NCI-H2171 treated with DMSO at 0.1 percent for 48 hours (cell line): ENCODE measurements around the gene OR10H2.
"Not testable (repeated sequence)": the region's sequence is repeated elsewhere in the genome, so short reads cannot be mapped to it uniquely, and the experiment has no call there.

Experiments used
- DNase-seq: peaks from one replicate; lab custom pipeline; 2025; lab: John Stamatoyannopoulos, UW

Gene OR10H2

GRCh38 chr19:15727724-15728123, at the start of gene OR10H2:
OR10H2 (plus strand) TSS chr19:15728024; CDS start chr19:15728044, 20 bp downstream.
- DNase-seq: no peak

- DNase-seq: no peak
Observed at GRCh38 chr19:15679089-15679488, 48.7 kb upstream of the OR10H2 start.

GRCh38 chr19:15679865-15680264, 48.0 kb upstream of the OR10H2 start:
- not testable (repeated sequence) for DNase-seq

GRCh38 chr19:15680478-15681322, 47.1 kb upstream of the OR10H2 start:
- DNase-seq: no peak

GRCh38 chr19:15683411-15683810, 44.4 kb upstream of the OR10H2 start:
- DNase-seq: no peak

- no peak for DNase-seq
Observed at GRCh38 chr19:15684828-15685227, 43.0 kb upstream of the OR10H2 start.

- DNase-seq: no peak
Observed at GRCh38 chr19:15696654-15697194, 31.1 kb upstream of the OR10H2 start.

GRCh38 chr19:15701757-15702533, 25.9 kb upstream of the OR10H2 start:
- peak; percentile 64 for DNase-seq

- peak; percentile 88 for DNase-seq
Observed at GRCh38 chr19:15702534-15702930, 25.3 kb upstream of the OR10H2 start.

GRCh38 chr19:15714638-15715037, 13.2 kb upstream of the OR10H2 start:
- no peak for DNase-seq

GRCh38 chr19:15715642-15716041, 12.2 kb upstream of the OR10H2 start:
- no peak for DNase-seq

- no peak for DNase-seq
Observed at GRCh38 chr19:15717809-15718208, 10.0 kb upstream of the OR10H2 start.

- no peak for DNase-seq
Observed at GRCh38 chr19:15721268-15721667, 6.6 kb upstream of the OR10H2 start.

- DNase-seq: no peak
Observed at GRCh38 chr19:15722956-15723355, 4.9 kb upstream of the OR10H2 start.

GRCh38 chr19:15730538-15730937, 2.7 kb downstream of the OR10H2 start:
- DNase-seq: no peak

- DNase-seq: no peak
Observed at GRCh38 chr19:15732388-15732787, 4.6 kb downstream of the OR10H2 start.

GRCh38 chr19:15733895-15734294, 6.1 kb downstream of the OR10H2 start:
- no peak for DNase-seq

- DNase-seq: no peak
Observed at GRCh38 chr19:15737722-15738121, 9.9 kb downstream of the OR10H2 start, which contains the start of gene OR10H3. OR10H3 (plus strand) TSS chr19:15737985; CDS start chr19:15741393, 3,408 bp downstream.

- no peak for DNase-seq
Observed at GRCh38 chr19:15740785-15741184, 13.0 kb downstream of the OR10H2 start.

- no peak for DNase-seq
Observed at GRCh38 chr19:15748239-15748638, 20.4 kb downstream of the OR10H2 start.

- no peak for DNase-seq
Observed at GRCh38 chr19:15758379-15758778, 30.6 kb downstream of the OR10H2 start.

GRCh38 chr19:15759962-15760565, 32.2 kb downstream of the OR10H2 start:
- no peak for DNase-seq
